NCI-H748 (cell line): ENCODE results near the gene SLC22A2.

Experiments
- DNase-seq: peaks from one replicate; lab custom pipeline; 2025; ENCODE audit not compliant: unreplicated experiment; lab: John Stamatoyannopoulos, UW

The SLC22A2 gene

DNA sequence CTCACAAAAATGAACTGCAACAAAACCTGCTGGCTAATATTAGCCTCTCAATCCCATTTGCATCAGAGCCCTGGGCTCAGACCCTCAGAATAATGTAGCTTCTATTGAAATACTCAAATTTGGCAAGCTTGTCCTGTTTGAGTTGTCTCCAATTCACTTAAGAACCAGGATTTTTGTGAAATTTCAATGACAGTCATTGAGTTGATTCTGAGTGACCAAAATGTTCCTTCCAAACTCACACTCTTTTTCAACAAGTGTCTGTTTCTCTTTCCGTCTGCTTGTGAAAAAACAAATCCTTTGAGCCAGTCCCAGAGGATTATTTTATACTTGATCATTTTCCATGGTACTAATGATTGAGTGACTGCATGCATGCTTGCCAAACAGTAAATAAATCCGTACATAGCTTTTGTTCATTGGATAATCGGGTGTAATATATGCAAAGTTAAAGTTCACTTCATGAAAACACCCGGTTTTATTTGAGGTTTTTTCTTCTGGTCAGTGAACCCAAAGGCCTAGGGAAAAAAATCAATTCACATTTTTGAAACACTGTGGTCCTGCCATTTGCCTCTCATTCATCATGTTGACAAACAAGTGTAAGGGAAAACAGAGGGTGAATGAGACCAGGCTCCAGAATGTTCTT, 16.4 kb upstream of the SLC22A2 start:
- DNase-seq, result no peak

DNA sequence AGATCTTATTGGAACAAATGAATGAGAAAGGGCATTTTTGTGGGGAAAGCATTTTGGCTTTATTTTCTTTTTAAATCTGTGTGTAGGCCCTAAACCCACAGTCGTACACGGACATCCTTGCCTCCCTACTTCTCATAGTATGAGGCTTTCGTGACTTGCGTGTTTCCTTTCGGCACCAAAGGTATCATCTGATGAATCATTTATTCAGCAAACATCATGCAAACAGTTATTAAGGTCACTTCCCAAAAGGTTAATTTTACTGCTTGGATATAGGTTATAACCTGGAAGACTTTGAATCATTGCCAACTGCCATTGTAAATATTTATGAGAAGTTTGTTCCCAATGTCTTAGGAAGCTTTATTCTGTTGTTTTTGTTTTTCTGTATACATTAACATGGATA, 15.1 kb upstream of the SLC22A2 start:
- DNase-seq, result no peak

DNA sequence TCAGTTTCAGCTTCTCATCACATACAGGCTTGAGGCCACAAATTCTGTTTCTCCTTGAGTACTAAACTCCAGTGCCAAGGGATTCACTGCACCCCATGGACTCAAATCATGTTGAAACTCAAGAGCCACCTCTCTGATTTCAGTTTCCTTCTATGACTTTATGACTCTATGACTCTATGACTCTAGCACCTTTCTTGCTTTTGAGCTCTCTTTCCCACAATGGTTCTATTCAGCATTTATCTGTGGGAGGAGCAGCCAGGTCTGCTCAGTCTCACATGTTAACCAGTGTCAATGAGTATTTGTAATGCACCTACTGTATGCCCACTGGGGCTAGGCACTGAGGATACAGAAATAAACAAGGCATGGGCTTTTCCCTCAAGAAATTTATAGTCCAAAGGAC, 14.6 kb upstream of the SLC22A2 start:
- no peak for DNase-seq

DNA sequence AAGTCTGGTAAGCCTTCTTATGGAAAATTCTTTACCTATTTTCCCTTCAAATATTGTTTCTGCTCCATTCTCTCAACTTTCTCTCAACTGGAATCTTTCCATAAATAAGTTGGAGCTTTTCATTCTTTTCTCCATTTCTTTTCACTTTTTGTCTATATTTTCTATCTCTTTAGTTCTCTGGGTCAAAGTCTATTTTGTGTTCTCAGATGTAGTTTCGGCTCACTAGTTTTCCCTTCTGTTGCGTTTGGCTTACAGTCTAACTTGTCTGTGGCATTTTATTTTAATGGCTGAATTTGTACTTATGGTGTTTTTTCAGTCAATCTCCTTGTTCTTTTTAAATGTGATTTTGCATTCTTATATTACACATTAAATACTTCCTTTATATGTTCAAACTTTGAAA, 14.1 kb upstream of the SLC22A2 start:
- DNase-seq, result no peak

DNA sequence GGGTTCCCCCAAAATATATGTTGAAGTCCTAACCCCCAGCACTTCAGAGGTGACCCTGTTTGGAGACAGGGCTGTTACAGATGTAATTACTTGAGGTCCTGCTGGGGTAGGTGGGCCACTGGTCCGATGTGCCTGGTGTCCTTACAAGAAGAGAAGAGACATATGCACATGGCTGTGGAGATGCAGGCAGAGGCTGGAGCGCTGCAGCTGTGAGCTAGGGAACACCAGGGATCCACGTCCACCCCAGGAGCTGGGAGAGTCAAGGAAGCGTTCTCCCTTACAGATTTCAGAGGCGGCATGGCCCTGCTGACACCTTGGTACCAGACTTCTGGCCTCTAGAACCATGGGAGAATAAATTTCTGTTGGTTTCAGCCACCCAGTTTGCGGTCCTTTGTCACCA, 11.7 kb upstream of the SLC22A2 start:
- DNase-seq, result no peak

DNA sequence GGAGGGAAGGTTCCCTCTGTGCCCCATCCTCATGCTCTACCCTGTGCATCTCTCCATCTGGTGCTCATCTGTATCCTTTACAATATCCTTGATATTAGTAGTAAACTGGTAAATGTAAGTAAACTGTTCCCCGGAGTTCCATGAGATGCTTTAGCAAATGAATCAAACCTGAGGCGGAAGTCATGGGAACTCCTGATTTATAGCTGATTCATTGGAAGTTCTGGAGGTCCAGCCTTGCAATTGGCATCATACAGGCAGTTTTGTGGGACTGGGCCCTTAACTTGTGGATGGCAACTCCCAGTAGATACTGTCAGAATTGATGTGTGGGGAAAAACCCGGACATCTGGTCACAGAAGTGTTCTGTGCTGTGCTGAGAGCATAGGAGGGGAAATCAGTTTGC, 11.2 kb upstream of the SLC22A2 start:
- DNase-seq, result no peak

DNA sequence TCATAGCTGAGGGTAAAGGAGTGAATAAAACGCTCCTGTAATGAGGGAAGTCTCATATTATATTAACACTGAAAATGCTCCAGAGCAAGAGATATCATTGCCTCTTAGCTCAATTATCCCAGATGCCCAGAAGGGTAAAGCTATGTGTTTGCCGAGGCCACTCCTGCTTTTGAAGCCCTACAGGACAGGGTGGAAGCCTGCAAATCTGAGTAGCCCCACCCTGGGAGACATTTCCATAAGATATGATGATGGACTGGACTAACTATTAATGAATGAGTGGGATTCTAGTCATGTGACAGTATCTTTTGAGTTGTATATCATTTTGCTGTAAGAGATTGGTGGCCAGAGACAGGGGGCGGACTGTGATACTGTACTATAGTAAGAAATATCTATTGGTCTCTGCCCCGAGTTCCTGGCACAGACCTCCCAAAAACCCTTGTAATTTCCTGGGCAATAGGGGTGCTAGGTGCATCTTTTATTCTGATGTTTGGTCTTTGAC, 10.5 kb upstream of the SLC22A2 start:
- DNase-seq, result no peak

DNA sequence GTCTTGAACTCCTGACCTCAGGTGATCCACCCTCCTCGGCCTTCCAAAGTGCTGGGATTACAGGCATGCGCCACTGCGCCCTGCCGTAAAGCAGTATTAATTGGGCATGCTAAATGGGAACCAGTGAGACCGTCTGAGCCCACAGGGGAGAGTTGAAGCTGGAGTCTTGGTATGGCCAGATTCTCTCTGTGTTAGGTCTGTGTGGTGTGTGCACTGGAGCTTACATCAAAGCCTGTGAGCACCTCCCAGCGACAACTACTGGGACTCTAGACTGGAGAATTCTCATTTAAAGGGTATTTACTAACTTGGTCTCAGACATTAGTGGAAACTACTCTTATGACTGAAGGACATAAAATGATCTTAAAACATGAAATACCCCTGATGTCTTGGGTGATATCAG, 8.5 kb upstream of the SLC22A2 start:
- DNase-seq, result no peak

DNA sequence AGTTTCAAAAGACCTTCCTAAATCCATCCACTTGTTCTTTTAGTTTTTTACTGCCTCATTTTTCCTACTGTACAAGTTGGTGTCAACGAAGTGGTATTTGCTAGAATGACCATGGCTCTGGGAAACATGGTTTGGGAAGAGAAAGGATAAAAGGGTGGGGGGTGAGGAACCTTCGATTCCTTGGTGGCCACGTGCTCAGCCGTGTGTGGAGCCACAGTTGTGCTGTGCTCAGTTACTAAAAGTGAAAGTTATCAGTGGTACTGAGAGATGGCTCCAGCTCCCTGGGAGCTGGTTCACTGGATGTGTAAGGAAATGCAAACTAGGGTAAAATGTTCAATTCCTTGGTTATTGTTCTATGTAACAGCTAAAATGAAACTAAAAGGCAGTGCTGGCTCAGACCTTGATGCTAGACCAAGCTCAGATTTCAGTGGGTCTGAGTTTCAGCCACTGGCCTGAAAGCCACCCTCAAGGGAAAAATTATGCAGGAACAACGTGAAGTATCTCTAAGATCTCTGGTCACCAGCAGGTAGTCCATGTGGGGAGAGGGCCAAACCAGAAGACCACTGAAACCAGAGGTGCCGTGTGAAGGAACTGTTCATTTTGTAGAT, 7.4 kb upstream of the SLC22A2 start:
- no peak for DNase-seq

DNA sequence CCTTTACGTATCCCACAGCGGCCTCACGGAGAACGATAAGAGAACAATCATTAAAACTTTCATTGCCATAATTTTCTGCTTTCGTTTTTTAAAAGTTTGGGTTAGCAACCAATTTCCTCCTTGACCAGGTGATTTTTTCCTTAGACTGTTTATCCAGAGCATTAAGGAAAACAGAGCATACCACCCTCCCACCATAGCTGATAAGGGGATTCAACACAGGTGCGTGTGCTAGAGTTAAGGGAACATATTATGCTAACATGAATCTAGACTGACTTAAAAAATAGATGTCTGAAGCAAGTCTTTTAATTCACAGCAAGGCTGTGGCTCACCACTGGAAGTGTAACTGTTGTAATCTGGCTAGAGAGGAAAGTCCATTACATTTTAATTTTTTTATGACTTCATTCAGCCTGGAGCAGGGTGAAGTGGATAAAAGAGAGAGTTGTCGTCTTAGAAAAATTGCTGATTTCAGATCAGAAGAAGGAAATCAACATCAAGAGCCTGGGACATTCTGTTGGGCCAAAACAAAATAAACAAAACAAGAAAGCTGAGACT, 5.5 kb upstream of the SLC22A2 start:
- no peak for DNase-seq

DNA sequence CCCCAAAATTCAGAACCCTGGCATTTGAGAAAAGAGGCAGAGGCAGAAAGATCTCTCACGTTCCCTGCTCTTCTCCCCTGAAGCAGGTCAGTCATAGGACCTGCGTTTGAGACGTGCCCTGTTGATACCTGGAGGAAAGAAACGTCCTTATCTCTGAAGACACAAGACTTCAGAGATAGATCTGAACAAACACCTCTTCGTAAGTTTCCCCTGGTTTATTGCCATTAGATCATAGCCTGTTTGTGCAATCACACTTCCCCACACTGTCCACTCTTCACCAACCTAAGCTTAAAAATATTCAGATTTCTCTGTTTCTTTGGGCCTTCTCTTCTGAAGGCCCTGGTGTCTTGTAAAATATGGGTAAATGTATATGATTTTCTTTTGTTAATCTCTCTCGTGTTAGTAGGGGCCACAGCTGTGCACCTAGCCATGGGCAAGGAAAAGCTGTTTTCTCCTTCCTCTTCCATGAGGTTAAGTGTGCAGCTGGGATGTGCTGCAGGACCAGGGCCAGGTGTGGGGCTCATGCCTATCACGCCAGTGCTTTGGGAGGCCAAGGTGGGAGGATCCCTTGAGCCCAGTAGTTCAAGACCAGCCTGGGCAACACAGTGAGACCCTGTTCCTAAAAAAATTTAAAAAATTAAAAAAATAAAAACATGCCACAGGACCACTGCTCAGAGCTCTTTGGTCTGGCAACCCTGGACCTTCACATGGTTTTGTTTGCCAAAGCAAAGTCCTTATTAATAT, 4.7 kb upstream of the SLC22A2 start:
- DNase-seq, result no peak

DNA sequence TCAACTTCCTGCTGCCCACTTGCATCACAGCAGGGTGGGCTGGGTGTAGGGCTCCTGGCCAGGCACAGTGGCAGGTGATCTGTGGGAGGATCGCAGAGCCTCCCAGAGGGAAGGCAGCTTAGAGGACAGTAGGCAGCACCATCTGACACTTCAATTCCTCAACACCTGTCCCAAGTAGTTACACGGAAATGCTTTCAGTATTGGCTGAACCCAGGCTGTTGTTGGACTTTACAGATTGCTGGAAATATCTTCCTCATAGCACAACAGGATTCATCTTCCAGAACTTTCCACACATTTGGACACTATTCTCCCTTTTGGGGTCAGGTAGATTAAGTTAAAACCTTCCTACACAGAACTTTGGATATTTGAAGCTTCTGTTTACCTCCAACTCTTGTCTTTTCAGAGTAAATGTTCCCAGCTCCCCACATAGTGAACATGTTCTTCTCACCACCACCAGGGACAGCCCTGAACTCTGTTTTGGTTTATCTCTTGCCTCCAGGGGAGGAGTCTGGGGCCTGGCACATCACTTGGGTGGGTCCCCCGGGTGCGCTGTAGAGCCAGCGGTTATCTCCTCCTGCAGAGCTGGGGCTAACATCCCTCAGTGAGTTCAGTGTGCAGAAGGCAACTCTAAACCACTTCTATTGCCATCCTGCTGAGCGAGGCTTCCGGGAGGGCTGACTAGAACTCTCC, 3.5 kb upstream of the SLC22A2 start:
- DNase-seq, result no peak

DNA sequence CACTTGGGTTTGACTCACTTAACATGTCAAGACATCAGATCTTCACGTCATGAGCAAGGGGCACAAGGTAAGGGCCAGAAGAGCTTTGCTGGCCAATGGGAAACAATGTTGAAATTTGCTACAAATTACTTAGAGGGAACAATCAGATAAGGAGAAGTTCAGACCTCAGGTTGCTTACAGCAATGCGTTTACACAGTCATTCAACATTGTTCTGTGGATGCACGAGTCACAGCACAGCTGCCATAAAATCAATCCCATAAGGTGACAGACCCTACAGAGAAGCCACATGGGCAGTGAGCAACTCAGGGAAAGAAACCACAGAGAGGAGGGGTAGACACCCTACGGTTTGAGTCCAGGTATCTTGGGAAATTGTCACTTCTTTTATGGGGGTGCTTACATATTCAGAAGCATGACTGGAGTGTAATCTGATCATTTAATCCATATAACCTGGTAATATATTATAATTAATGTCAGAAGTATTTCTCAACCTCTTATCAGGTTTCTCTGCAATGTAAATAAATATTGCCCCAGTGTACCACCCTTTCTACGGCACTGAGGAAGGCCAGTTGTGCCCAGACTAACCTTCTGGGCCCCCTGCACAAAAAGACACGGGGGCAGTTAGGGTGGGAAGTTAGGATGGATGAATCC, 2.3 kb upstream of the SLC22A2 start:
- no peak for DNase-seq

DNA sequence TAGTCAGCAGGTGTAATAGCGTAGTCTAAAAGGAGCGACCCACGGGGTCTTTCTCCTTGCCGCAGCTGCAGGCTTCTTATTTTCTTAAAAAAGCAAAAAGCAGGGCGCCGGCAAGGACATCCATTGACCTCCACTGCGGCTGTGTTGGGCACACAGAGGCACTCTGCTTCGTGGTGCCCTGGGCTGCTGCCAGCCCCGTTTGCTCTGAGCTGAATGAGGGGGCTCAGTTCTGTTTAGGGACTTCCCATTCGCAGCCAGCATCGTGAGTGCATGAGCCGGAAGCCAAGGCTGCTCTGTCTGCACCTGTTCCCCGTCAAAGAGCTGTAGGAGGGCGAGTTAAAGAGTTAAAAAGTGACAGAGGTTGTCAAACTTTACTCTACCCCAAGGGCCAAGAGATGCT, 1.7 kb upstream of the SLC22A2 start:
- no peak for DNase-seq

DNA sequence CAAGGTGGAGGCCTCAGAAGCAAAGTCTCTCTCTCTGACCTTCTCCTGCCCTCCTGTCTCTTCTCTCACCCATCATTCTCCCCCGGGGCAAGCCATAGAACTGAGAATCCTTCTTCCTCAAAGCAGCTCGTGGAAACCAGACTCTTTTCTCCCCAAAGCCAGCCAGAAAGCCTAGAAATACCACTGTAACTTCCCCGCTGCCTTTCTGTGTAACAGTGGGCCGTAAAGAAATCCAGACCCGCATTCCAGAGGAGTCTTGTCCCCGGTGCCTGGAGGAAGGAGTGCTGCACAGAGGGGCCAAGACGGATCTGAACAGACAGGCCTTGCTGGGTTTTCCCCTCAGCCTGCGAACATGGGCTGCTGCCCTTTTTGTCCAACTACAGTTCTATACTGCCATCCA, 977 bp upstream of the SLC22A2 start:
- no peak for DNase-seq

DNA sequence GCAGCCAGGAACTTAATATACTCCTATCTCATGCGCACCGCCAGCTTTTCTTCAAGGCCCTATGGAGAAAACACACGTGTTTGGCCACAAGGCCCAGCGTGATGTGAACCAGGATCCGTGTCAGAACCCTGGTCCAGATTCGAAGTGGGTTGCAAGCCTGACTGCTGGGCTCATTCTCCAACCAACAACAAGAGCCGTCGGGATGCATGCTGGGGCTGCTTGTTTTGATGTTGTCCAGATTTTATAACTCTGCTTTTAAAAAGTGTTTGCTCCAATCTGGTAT, 463 bp upstream of the SLC22A2 start:
- DNase-seq, result no peak

DNA sequence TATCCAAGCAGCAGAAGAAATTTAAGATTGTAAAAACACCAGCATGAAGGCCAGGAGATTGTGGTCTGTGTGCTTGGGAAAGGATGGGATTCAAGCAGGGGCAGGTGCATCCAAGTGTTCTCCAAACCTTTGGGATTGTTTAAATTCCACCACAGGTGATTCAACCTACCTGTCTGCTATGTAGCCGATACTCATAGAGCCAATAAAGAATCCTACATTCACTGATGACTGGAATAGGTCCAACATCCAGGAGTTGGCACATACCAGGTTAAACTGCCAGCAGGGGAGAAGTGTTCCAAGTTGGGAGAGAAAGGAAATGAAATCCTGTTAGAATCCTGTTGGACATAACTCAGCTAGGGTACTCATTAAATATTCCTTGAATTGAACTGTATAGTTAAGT, 2.2 kb downstream of the SLC22A2 start:
- DNase-seq, result no peak

DNA sequence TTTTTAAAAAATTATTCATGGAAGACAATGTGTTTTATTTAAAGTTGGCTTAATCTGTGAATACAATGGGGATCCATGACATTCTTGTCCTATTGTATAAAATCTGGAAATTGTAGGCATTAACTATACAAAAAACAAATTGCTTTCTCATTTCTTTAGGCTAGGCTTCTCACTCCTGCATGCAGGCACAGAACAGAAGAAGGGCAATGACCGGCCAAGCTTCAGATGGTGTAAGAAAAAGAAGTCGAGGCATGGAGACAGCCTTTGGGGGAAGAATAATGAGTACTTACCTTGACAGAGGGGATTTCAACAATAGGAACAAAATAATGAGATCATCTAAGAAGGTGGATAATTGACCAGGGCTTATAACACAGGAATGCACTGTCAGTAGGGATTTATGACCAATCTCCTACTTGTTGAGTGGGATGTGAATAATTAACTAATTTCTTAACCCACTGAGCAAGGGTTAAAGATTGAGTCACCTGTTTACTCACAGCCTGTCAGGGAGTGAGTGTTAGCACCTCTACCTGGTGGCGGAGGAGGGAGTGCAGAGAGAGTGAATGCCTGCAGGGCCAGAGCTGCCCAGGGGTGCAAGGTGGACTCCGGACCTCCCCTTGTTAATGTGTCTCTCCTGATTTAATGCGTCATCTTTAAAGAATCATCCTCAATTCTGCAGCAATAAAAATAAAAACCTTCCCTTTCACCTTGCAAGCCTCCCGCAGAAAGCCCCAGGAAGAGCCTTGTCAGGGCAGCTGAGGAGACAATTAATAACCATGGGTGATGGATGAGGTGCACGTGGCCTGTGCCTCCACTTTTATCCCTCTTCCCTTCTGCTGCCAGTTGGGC, 3.9 kb downstream of the SLC22A2 start:
- no peak for DNase-seq

DNA sequence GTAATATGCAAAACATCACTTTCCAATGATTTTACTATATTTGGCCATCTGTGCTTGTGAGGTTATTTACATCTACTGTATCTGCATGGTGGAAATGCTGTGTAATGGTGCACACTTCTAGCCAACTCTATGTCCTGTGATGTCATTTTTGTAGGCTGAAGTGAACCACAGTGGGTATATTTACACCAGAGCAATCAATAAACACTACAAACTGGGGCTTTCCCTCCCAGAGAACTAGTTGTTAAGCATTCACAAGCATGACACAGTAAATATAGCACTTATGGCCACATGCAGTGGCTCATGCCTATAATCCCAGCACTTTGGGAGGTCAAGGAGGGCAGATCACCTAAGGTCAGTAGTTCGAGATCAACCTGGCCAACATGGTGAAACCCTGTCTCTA, 4.9 kb downstream of the SLC22A2 start:
- no peak for DNase-seq

DNA sequence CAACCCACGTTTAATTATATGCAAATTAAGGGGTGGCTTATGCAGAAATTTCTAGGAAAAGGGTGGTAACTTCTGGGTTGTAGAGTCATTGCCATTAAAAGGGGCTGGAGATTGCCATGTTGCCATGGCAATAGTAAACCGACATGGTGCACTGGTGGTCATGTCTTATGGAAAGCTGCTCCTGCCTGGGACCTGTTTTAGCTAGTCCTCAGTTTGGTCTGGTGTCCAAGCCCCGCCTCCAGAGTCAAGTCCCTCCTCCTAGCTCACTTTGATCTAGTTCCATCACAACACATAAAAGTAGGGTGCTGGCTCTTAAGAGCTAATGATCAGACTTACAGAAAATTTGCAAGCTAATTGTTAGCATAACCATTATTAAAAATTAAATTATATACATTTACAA, 5.3 kb downstream of the SLC22A2 start:
- peak; percentile 7 for DNase-seq
